ENCODE measurements around the gene PCDH1. TPM values are rescaled to one million over a fixed set of nuclear protein-coding genes. Genes with fewer than 3 reads are reported as not detected.
"Not testable (repeated sequence)": the region's sequence is repeated elsewhere in the genome, so short reads cannot be mapped to it uniquely, and the experiment has no call there.

The PCDH1 gene
- total RNA-seq, 1 donor from 2014 or later, result not detected

GRCh38 chr5:141824717-141825116 is 53.5 kb downstream of the PCDH1 start:
- Mint-ChIP-seq H3K4me1 (ENCODE audit: low read depth) (no peaks in the 10 kb centered on the region), H3K4me3 (no peak overlapping the region), H3K9me3 (no peaks in the 10 kb centered on the region), H3K27ac (no peak overlapping the region), H3K36me3 (ENCODE audit: low read depth) (no peaks in the 10 kb centered on the region), H3K27me3 (ENCODE audit: insufficient read depth) (peaks cover 21% of the 10 kb centered on the region)
- intact Hi-C loops (cut with micrococcal nuclease), result loop anchor here (5.0 kb wide), 1 partner anchor 132 kb away; no protein-coding TSS in a partner anchor
- DNase-seq (ENCODE audit: low spot score), result no peak

GRCh38 chr5:141823056-141823455 is 55.2 kb downstream of the PCDH1 start:
- no peak overlapping the region for H3K27ac Mint-ChIP-seq
- intact Hi-C loops (cut with micrococcal nuclease), result no loop called here
- no peak for DNase-seq (ENCODE audit: low spot score)
- H3K9me3 Mint-ChIP-seq, result no peaks in the 10 kb centered on the region
- H3K36me3 Mint-ChIP-seq (ENCODE audit: low read depth), result no peaks in the 10 kb centered on the region
- no peak overlapping the region for H3K4me3 Mint-ChIP-seq
- no peaks in the 10 kb centered on the region for H3K4me1 Mint-ChIP-seq (ENCODE audit: low read depth)
- peaks cover 26% of the 10 kb centered on the region for H3K27me3 Mint-ChIP-seq (ENCODE audit: insufficient read depth)

- Mint-ChIP-seq H3K36me3 (ENCODE audit: low read depth) (no peaks in the 10 kb centered on the region), H3K9me3 (no peaks in the 10 kb centered on the region), H3K4me1 (ENCODE audit: low read depth) (no peaks in the 10 kb centered on the region), H3K27ac (no peak overlapping the region), H3K4me3 (no peak overlapping the region), H3K27me3 (ENCODE audit: insufficient read depth) (peaks cover 22% of the 10 kb centered on the region)
- intact Hi-C loops (cut with micrococcal nuclease), result no loop called here
- no peak for DNase-seq (ENCODE audit: low spot score)
Observed at GRCh38 chr5:141822144-141822543, 56.1 kb downstream of the PCDH1 start.

- no peak for DNase-seq (ENCODE audit: low spot score)
Observed at GRCh38 chr5:141821430-141821925, 56.7 kb downstream of the PCDH1 start.

GRCh38 chr5:141820686-141821085 is 57.5 kb downstream of the PCDH1 start:
- H3K4me1 Mint-ChIP-seq (ENCODE audit: low read depth); H3K27ac Mint-ChIP-seq; H3K36me3 Mint-ChIP-seq (ENCODE audit: low read depth); DNase-seq (ENCODE audit: low spot score); H3K4me3 Mint-ChIP-seq; H3K9me3 Mint-ChIP-seq; intact Hi-C loops (cut with micrococcal nuclease): not testable (repeated sequence)
- peaks cover 24% of the 10 kb centered on the region for H3K27me3 Mint-ChIP-seq (ENCODE audit: insufficient read depth)

More at GRCh38 chr5:141821430-141821925, 56.7 kb downstream of the PCDH1 start:
- Mint-ChIP-seq H3K4me3 (no peak overlapping the region), H3K27me3 (ENCODE audit: insufficient read depth) (peaks cover 24% of the 10 kb centered on the region), H3K36me3 (ENCODE audit: low read depth) (no peaks in the 10 kb centered on the region), H3K9me3 (no peaks in the 10 kb centered on the region), H3K4me1 (ENCODE audit: low read depth) (no peaks in the 10 kb centered on the region), H3K27ac (no peak overlapping the region)
- intact Hi-C loops (cut with micrococcal nuclease), result no loop called here

GRCh38 chr5:141817631-141818030 is 60.6 kb downstream of the PCDH1 start:
- Mint-ChIP-seq H3K4me1 (ENCODE audit: low read depth) (no peaks in the 10 kb centered on the region), H3K4me3 (no peak overlapping the region), H3K27ac (no peak overlapping the region), H3K36me3 (ENCODE audit: low read depth) (no peaks in the 10 kb centered on the region), H3K9me3 (no peaks in the 10 kb centered on the region), H3K27me3 (ENCODE audit: insufficient read depth) (peaks cover 20% of the 10 kb centered on the region)
- intact Hi-C loops (cut with micrococcal nuclease), result no loop called here
- no peak for DNase-seq (ENCODE audit: low spot score)

GRCh38 chr5:141816598-141817399 is 61.4 kb downstream of the PCDH1 start:
- intact Hi-C loops (cut with micrococcal nuclease), result no loop called here
- Mint-ChIP-seq H3K4me1 (ENCODE audit: low read depth) (no peaks in the 10 kb centered on the region), H3K36me3 (ENCODE audit: low read depth) (no peaks in the 10 kb centered on the region), H3K27me3 (ENCODE audit: insufficient read depth) (peaks cover 28% of the 10 kb centered on the region), H3K4me3 (no peak overlapping the region), H3K27ac (no peak overlapping the region), H3K9me3 (no peaks in the 10 kb centered on the region)
- DNase-seq (ENCODE audit: low spot score), result no peak

- Mint-ChIP-seq H3K27me3 (ENCODE audit: insufficient read depth) (peaks cover 36% of the 10 kb centered on the region), H3K36me3 (ENCODE audit: low read depth) (no peaks in the 10 kb centered on the region), H3K4me1 (ENCODE audit: low read depth) (no peaks in the 10 kb centered on the region), H3K27ac (no peak overlapping the region), H3K4me3 (no peak overlapping the region), H3K9me3 (no peaks in the 10 kb centered on the region)
- intact Hi-C loops (cut with micrococcal nuclease), result no loop called here
- no peak for DNase-seq (ENCODE audit: low spot score)
Observed at GRCh38 chr5:141815796-141816180, 62.4 kb downstream of the PCDH1 start.

- H3K4me3 Mint-ChIP-seq, result no peak overlapping the region
- DNase-seq (ENCODE audit: low spot score), result no peak
- intact Hi-C loops (cut with micrococcal nuclease), result no loop called here
- H3K9me3 Mint-ChIP-seq, result no peaks in the 10 kb centered on the region
- no peaks in the 10 kb centered on the region for H3K36me3 Mint-ChIP-seq (ENCODE audit: low read depth)
- H3K4me1 Mint-ChIP-seq (ENCODE audit: low read depth), result no peaks in the 10 kb centered on the region
- H3K27me3 Mint-ChIP-seq (ENCODE audit: insufficient read depth), result peaks cover 38% of the 10 kb centered on the region
- H3K27ac Mint-ChIP-seq, result no peak overlapping the region
Observed at GRCh38 chr5:141815051-141815795, 63.0 kb downstream of the PCDH1 start.

GRCh38 chr5:141814064-141814964 is 63.9 kb downstream of the PCDH1 start:
- H3K4me1 Mint-ChIP-seq (ENCODE audit: low read depth), result no peaks in the 10 kb centered on the region
- no peak overlapping the region for H3K27ac Mint-ChIP-seq
- no peaks in the 10 kb centered on the region for H3K36me3 Mint-ChIP-seq (ENCODE audit: low read depth)
- H3K4me3 Mint-ChIP-seq, result no peak overlapping the region
- H3K27me3 Mint-ChIP-seq (ENCODE audit: insufficient read depth), result peaks cover 37% of the 10 kb centered on the region
- intact Hi-C loops (cut with micrococcal nuclease), result loop anchor here (1.0 kb wide), 3 partner anchors 112 to 149 kb away; no protein-coding TSS in a partner anchor
- no peaks in the 10 kb centered on the region for H3K9me3 Mint-ChIP-seq
- DNase-seq (ENCODE audit: low spot score), result peak; percentile 11

GRCh38 chr5:141812512-141812911 is 65.7 kb downstream of the PCDH1 start:
- Mint-ChIP-seq H3K27me3 (ENCODE audit: insufficient read depth) (peaks cover 51% of the 10 kb centered on the region), H3K9me3 (no peaks in the 10 kb centered on the region), H3K27ac (no peak overlapping the region), H3K36me3 (ENCODE audit: low read depth) (no peaks in the 10 kb centered on the region), H3K4me3 (no peak overlapping the region), H3K4me1 (ENCODE audit: low read depth) (no peaks in the 10 kb centered on the region)
- intact Hi-C loops (cut with micrococcal nuclease), result no loop called here
- no peak for DNase-seq (ENCODE audit: low spot score)

- DNase-seq (ENCODE audit: low spot score), result no peak
- Mint-ChIP-seq H3K27me3 (ENCODE audit: insufficient read depth) (peaks cover 57% of the 10 kb centered on the region), H3K27ac (no peak overlapping the region), H3K4me1 (ENCODE audit: low read depth) (no peaks in the 10 kb centered on the region), H3K9me3 (no peaks in the 10 kb centered on the region), H3K36me3 (ENCODE audit: low read depth) (no peaks in the 10 kb centered on the region), H3K4me3 (no peak overlapping the region)
- intact Hi-C loops (cut with micrococcal nuclease), result no loop called here
Observed at GRCh38 chr5:141811287-141812155, 66.7 kb downstream of the PCDH1 start.
